Measurements from ENCODE around the gene PTP4A2.
A peak's percentile ranks its signal among the peaks of the same experiment; 100 is the strongest.

The PTP4A2 gene

GRCh38 chr1:31888291-31888690, 49.9 kb downstream of the PTP4A2 start:
- no peak for DNase-seq (ENCODE audit: low spot score)
- FAIRE-seq = no peak

- DNase-seq (ENCODE audit: low spot score) (no peak), FAIRE-seq (no peak)
Measured at GRCh38 chr1:31886866-31887265, 51.3 kb downstream of the PTP4A2 start.

- FAIRE-seq = no peak
Measured at GRCh38 chr1:31885851-31886250, 52.3 kb downstream of the PTP4A2 start.

GRCh38 chr1:31883357-31883942, 54.7 kb downstream of the PTP4A2 start:
- DNase-seq (ENCODE audit: low spot score) = no peak
- FAIRE-seq = no peak

More at GRCh38 chr1:31885851-31886250, 52.3 kb downstream of the PTP4A2 start:
- no peak for DNase-seq (ENCODE audit: low spot score)

- DNase-seq (ENCODE audit: low spot score) = no peak
- FAIRE-seq = no peak
Measured at GRCh38 chr1:31881688-31882000, 56.5 kb downstream of the PTP4A2 start.

GRCh38 chr1:31880957-31881687, 57.0 kb downstream of the PTP4A2 start:
- FAIRE-seq (no peak), DNase-seq (ENCODE audit: low spot score) (no peak)

GRCh38 chr1:31879981-31880608, 58.1 kb downstream of the PTP4A2 start:
- DNase-seq (ENCODE audit: low spot score) = no peak
- no peak for FAIRE-seq

- no peak for DNase-seq (ENCODE audit: low spot score)
- no peak for FAIRE-seq
Measured at GRCh38 chr1:31878058-31878457, 60.1 kb downstream of the PTP4A2 start.

- no peak for FAIRE-seq
Measured at GRCh38 chr1:31877544-31877943, 60.6 kb downstream of the PTP4A2 start.

GRCh38 chr1:31875636-31876236, 62.4 kb downstream of the PTP4A2 start:
- FAIRE-seq (no peak), DNase-seq (ENCODE audit: low spot score) (no peak)

More at GRCh38 chr1:31877544-31877943, 60.6 kb downstream of the PTP4A2 start:
- no peak for DNase-seq (ENCODE audit: low spot score)

- DNase-seq (ENCODE audit: low spot score) (no peak), FAIRE-seq (no peak)
Measured at GRCh38 chr1:31874942-31875341, 63.2 kb downstream of the PTP4A2 start.

GRCh38 chr1:31872658-31873636, 65.2 kb downstream of the PTP4A2 start:
- FAIRE-seq (no peak), DNase-seq (ENCODE audit: low spot score) (no peak)

GRCh38 chr1:31871703-31872102, 66.5 kb downstream of the PTP4A2 start:
- FAIRE-seq = no peak
- DNase-seq (ENCODE audit: low spot score) = no peak

- no peak for FAIRE-seq
- no peak for DNase-seq (ENCODE audit: low spot score)
Measured at GRCh38 chr1:31870086-31870736, 68.0 kb downstream of the PTP4A2 start.

GRCh38 chr1:31869449-31869848, 68.7 kb downstream of the PTP4A2 start:
- FAIRE-seq (no peak), DNase-seq (ENCODE audit: low spot score) (no peak)

GRCh38 chr1:31868862-31869261, 69.3 kb downstream of the PTP4A2 start:
- DNase-seq (ENCODE audit: low spot score) (no peak), FAIRE-seq (no peak)

- DNase-seq (ENCODE audit: low spot score) (no peak), FAIRE-seq (no peak)
Measured at GRCh38 chr1:31867546-31867945, 70.6 kb downstream of the PTP4A2 start.

- peak; percentile 17 for DNase-seq (ENCODE audit: low spot score)
- FAIRE-seq = no peak
Measured at GRCh38 chr1:31866450-31867032, 71.6 kb downstream of the PTP4A2 start.

GRCh38 chr1:31865728-31866449, 72.3 kb downstream of the PTP4A2 start:
- DNase-seq (ENCODE audit: low spot score) (no peak), FAIRE-seq (no peak)

GRCh38 chr1:31862071-31862470, 76.1 kb downstream of the PTP4A2 start:
- DNase-seq (ENCODE audit: low spot score) = no peak
- FAIRE-seq = no peak

Measured in RCC 7860 (cell line).